Measurements from ENCODE around the gene TMEM132D.

DNA sequence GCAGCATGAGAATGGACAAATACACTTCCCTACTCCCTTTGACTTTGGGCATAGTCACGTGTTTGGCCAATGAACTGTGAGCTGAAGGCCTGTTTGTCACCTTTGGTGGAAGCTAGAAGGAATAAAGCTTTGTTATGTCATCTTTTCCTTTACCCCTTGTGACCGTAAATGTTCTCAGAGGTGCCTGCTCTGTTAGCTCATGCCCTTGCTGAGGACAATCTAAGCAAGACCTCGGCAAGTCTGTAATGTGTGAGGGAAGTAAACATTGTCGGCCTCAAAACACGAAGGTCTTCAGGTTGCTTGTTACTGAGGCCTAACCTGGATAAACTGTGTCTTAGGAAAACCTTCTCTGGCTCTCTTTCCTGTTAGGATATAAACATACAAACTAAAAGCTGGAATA, 354.2 kb downstream of the TMEM132D start:
- TF ChIP-seq, protein P1, sequence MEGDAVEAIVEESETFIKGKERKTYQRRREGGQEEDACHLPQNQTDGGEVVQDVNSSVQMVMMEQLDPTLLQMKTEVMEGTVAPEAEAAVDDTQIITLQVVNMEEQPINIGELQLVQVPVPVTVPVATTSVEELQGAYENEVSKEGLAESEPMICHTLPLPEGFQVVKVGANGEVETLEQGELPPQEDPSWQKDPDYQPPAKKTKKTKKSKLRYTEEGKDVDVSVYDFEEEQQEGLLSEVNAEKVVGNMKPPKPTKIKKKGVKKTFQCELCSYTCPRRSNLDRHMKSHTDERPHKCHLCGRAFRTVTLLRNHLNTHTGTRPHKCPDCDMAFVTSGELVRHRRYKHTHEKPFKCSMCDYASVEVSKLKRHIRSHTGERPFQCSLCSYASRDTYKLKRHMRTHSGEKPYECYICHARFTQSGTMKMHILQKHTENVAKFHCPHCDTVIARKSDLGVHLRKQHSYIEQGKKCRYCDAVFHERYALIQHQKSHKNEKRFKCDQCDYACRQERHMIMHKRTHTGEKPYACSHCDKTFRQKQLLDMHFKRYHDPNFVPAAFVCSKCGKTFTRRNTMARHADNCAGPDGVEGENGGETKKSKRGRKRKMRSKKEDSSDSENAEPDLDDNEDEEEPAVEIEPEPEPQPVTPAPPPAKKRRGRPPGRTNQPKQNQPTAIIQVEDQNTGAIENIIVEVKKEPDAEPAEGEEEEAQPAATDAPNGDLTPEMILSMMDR (conservative IDR thresholded peaks at IDR 0.05; ENCODE audit: low read length): no peak
- TF ChIP-seq EZH2phosphoT487 (IDR thresholded peaks at IDR 0.05; ENCODE audit: borderline replicate concordance, low read depth, low read length): no peak

Measured in OCI-LY7 (cell line).